HG03558 (cell line): ENCODE measurements around the gene TOR1A.
"Not testable (repeated sequence)": the region's sequence is repeated elsewhere in the genome, so short reads cannot be mapped to it uniquely, and the experiment has no call there.

Source experiments
- ATAC-seq: cut with Tn5 transposase; IDR thresholded peaks from one replicate; pipeline ENCODE4 v1.9.1; 2021; ENCODE audit warnings: moderate number of reproducible peaks; ENCODE audit not compliant: unreplicated experiment; ENCODE audit errors: extremely low read depth

The TOR1A gene

GRCh38 chr9:129826344-129826743 is 2.4 kb upstream of the TOR1A start:
- no peak for ATAC-seq

- ATAC-seq, result peak; percentile 11
These were observed 398 bp downstream of the TOR1A start for GRCh38 chr9:129823542-129823934.

GRCh38 chr9:129822898-129823541 is 916 bp downstream of the TOR1A start:
- ATAC-seq, result no peak

- ATAC-seq, result no peak
These were observed 7.2 kb downstream of the TOR1A start for GRCh38 chr9:129816501-129817435.

GRCh38 chr9:129815278-129815677 is 8.7 kb downstream of the TOR1A start:
- ATAC-seq, result no peak

GRCh38 chr9:129814432-129815223 is 9.3 kb downstream of the TOR1A start:
- ATAC-seq, result no peak

GRCh38 chr9:129813661-129814060 is 10.3 kb downstream of the TOR1A start:
- no peak for ATAC-seq

- no peak for ATAC-seq
These were observed 11.6 kb downstream of the TOR1A start for GRCh38 chr9:129812385-129812784.

- no peak for ATAC-seq
These were observed 12.0 kb downstream of the TOR1A start for GRCh38 chr9:129811967-129812363.

GRCh38 chr9:129810788-129811187 is 13.1 kb downstream of the TOR1A start:
- no peak for ATAC-seq

- ATAC-seq, result no peak
These were observed 13.8 kb downstream of the TOR1A start for GRCh38 chr9:129810116-129810515.

GRCh38 chr9:129809346-129809745 is 14.6 kb downstream of the TOR1A start:
- no peak for ATAC-seq

- ATAC-seq, result no peak
These were observed 17.9 kb downstream of the TOR1A start for GRCh38 chr9:129806061-129806460.

- ATAC-seq, result no peak
These were observed 20.3 kb downstream of the TOR1A start for GRCh38 chr9:129803676-129804060.

- ATAC-seq, result peak; percentile 62
These were observed 20.9 kb downstream of the TOR1A start, which contains the start of gene TOR1B for GRCh38 chr9:129802833-129803675. Gene TOR1B, plus strand, starts transcription at chr9:129803184. Its CDS starts 29 bp downstream, at chr9:129803213.

GRCh38 chr9:129801504-129801903 is 22.4 kb downstream of the TOR1A start:
- no peak for ATAC-seq

- ATAC-seq, result no peak
These were observed 25.0 kb downstream of the TOR1A start for GRCh38 chr9:129798973-129799372.

GRCh38 chr9:129796029-129796428 is 27.9 kb downstream of the TOR1A start:
- not testable (repeated sequence) for ATAC-seq

- no peak for ATAC-seq
These were observed 29.4 kb downstream of the TOR1A start for GRCh38 chr9:129794549-129794948.

- ATAC-seq, result no peak
These were observed 37.5 kb downstream of the TOR1A start for GRCh38 chr9:129786481-129786880.
